Fibroblast of peridontal ligament (primary cell): ENCODE data around the gene TRIM40.
"Not testable (repeated sequence)": the region's sequence is repeated elsewhere in the genome, so short reads cannot be mapped to it uniquely, and the experiment has no call there.

Experiments used
- DNase-seq: peaks from one replicate; pipeline ENCODE4 v3.0.0-alpha.2; 2010; ENCODE audit errors: extremely low read depth

TRIM40 gene

DNA sequence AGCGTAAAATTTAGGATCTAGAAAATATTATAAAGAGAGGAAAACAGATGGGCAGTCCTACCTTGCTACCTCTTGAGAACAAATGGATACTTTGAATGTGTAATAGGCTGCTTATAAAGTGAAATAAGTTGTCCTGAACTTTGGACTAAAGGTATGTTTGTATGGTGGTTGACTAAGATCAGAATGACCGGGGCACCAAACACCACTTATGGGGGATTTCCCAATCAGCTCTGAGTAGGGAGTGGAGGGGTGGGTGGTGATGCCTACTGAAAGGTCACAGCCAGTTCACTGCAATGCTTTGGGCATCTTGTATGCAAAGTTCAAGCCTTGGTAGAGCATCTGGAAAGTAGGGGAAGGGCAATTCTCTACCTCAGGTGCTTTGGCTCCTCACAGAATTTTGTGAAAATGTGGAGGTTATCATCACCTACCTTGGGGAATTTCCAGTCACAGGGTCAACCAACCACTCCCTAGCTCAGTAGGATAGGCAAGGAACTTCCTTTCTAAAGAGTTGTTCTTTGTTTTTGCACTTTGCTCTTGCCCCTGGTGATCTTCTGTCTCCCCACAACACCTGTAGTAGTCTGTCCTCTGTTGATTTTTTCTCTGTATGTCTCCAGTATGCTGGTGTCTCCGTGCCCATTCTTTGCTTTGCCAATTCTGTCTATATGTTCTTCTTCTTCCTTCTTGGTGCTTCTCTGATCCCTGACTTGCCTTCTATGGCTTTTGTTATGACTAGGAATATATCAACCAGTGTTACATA, 22.8 kb upstream of the TRIM40 start, which contains the start of gene TRIM31:
Gene TRIM31 (minus strand): TSS at position 88 of the 757 bp plus-strand sequence. CDS start 285 bp downstream, outside the sequence.
- DNase-seq: no peak

GRCh38 chr6:30113841-30114240, 22.1 kb upstream of the TRIM40 start:
- DNase-seq: no peak

- DNase-seq: no peak
Observed at GRCh38 chr6:30116724-30117123, 19.2 kb upstream of the TRIM40 start.

GRCh38 chr6:30118691-30119090, 17.2 kb upstream of the TRIM40 start:
- DNase-seq: not testable (repeated sequence)

- DNase-seq: no peak
Observed at GRCh38 chr6:30121446-30122366, 14.2 kb upstream of the TRIM40 start.

- peak; percentile 64 for DNase-seq
Observed at GRCh38 chr6:30122515-30122914, 13.4 kb upstream of the TRIM40 start.

DNA sequence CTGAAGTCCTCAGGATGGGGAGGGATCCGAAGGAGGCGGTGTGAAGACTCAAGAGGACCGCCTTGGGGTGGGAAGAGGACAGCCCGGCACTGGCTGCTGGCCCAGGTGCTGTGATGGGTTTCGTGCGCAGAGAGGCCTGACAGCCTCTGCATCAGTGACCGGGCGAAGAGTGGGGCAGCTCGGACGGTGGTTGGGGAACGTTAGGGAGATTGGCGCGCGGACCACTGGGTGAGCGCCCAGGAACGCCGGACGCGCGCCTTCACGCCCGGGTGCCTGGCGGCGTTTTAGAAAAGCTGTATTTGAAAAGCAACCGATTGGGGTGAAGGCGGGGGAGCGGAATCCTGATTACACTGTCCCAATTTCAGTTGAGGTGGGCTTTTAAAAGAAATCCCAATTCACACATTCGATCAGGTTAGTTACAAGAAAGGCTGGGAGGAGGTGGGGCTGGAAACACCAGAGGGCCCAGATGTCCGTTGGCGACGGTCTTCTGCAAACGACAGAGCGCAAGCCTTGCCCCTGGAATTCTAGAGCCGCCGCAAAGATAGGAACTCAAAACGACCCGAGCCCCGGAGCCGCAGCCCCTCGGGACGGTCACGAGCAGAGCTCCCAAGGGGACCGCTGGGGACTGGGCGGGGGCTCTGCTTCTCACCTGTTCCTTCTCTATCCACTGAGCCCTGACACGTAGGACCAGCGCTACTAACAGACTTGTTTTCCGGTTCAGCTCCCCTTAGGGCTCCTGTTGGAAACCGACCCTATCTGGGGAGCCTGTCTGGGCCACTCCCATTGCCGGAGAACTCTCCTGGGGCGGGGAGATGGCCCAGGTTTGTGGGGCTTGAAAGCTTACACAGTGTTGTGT, 8.5 kb upstream of the TRIM40 start:
- DNase-seq: no peak

DNA sequence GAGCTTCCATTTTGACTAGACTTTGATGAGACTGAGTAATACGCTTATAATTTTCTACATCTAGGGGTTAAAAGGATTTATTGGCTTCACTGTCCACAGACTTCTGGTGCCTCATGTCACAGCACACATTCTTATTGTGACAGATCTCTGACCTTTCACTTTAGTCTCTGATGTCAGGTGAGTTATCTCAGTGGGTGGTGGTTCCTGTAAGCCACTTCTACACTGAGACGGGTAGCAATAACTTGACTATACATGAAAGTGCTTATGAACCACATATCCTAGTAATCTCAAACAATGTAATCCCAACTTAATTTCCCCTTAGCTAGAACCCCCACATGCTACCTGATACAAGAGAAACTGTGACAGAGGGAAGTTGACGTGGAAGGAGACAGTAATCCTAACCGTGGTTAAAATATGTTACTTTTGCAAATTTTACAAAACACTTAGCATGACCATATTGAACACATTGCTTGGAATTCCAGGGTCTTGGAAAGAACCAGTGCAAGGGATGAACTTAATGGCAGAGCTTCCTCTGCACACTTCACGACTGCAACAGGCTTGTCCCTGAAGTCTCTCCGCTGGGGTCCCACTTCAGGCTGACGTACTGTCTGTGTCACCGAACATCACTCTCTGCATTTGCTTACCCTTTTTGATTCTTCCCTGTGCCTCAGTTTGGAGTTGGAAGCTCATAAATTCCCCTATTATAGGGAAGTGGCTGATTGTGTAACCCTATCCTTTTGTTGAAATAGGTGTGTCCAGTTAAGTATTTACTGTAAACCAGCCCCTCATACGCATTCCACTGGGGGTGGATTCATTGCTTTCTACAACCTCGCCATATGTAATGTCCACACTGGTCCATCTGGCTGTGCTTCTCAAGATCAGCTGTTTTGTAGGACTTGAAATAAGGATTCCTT, 6.4 kb upstream of the TRIM40 start:
- DNase-seq: no peak

DNA sequence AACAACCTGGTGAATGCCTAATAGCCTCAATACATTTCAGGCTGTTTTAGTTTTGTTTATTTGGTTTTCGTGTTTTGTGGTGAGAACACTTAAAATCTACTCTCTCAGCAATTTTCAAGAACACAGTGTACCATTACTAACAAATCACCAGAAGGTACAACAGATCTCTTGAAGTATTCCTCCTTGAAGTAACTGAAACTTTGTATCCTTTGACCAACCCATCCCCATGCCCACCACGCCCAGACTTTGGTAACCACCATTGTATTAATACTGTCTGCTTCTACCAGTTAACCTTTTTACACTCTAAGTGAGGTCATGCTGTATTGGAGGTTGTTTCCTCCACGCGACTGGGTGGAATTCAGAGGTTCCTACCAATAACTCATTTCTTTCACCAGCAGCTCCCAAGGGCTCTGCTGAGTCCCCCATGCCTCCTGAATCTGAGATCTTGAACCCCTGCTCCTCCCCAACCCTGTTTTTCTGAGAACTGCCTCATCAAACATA, 5.7 kb upstream of the TRIM40 start:
- DNase-seq: no peak

DNA sequence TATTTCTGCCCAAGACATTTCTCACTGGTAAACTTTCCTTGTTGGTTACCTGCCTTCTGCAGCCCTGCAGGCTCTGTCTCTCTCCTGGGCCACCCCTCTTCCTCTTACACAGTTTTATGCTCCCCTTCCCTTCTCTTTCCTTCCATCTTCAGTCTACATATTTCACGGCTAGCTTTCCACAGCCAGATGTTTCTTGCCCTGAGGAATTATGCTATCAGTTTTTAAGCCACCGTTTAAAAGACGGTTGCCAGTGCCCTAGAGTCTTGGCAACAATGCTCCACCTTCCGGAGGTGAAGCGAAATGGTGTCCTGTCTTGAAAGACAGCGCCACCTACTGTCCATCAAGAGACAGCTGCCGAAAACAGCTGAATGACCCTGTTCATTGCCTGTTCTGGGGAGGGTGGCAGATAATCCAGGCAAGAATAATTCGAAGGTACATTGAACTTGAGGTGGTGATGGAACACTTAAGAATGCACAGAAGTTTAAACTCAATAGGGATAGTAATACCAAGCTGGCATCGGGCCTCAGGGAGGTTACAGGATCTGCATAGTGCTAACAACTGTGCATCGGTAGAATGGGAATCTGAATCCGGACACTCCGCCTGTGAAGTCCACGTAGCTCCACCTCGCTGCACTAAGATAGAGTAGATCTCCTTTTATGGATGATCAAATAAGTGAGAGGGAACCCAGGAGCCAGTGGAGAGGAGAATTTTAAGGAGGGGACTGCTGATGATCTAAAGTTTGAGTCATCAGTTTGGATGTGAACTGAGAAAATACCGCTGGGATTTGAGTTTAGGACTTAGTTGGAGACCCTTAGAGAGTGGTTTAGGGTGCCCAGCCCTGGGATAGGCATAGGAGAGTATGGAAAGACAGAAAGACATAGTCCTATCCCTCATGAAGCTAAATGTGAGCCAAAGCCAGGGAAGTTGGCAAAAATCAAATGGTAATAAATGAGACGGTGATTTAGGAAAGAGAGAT, 4.8 kb upstream of the TRIM40 start:
- DNase-seq: peak; percentile 85

GRCh38 chr6:30131947-30132497, 3.9 kb upstream of the TRIM40 start:
- no peak for DNase-seq

DNA sequence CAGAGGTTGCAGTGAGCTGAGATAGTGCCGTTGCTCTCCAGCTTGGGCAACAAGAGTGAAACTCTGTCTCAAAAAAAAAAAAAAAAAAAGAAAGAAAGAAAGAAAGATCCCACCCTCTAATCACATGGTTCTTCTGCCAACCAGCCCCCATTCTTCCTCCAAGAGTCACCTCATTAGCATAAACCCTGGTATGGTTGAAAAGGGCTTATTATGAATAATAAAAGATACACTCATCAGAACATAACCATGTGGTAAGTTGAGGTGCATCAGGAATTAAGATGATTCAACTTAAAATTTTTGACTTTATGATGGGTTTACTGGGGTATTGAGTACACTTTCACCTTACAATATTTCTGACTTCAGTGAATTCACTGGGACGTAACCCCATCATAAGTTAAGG, 793 bp upstream of the TRIM40 start:
- no peak for DNase-seq

GRCh38 chr6:30136570-30137286, 788 bp downstream of the TRIM40 start:
- no peak for DNase-seq

DNA sequence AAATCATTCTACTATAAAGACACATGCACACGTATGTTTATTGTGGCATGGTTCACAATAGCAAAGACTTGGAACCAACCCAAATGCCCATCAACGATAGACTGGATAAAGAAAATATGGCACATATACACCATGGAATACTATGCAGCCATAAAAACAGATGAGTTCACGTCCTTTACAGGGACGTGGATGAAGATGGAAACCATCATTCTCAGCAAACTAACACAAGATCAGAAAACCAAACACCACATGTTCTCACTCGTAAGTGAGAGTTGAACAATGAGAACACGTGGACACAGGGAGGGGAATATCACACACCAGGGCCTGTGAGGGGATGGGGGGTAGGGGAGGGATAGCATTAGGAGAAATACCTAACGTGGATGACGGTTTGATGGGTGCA, 4.3 kb downstream of the TRIM40 start:
- DNase-seq: not testable (repeated sequence)

DNA sequence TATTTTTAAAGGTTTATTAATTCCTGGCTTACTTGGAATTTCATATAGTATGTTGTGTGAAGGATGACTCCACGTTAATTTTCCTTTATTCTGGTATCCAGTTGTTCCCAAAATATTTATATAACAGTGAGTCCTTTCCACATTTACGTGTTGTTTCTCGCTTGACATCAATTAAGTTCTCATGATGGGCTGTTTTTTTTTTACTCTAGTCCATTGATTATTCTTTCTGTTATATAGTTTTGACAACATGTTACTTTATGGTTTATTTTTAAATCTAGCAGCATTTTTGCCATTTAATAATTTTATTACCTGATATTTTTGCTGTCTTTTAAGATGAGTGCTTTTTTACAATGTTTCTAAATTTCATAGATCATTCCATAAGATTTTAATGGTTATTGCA, 6.7 kb downstream of the TRIM40 start:
- no peak for DNase-seq

GRCh38 chr6:30143780-30144179, 7.8 kb downstream of the TRIM40 start:
- DNase-seq: no peak

- no peak for DNase-seq
Observed at GRCh38 chr6:30144811-30145210, 8.9 kb downstream of the TRIM40 start.

DNA sequence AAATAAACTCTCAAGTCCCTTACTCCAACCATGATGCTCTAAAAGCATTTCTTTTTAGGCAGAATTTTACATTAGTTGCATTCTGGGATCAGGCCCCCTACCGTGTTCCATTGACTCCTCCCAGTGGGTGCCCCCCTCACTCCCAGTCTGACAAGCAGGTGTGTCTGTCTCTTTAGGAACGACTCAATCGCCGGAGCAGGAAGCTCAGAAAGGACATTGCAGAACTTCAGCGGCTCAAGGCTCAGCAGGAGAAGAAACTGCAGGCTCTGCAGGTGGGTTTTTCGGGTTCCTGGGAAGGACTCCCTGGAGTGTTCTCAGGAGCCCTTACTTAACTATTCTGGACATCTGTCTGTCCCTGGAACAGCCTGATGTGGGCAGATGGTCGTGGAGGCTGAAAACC, 9.9 kb downstream of the TRIM40 start:
- no peak for DNase-seq
